ENCODE measurements around the gene RBMS3.

RBMS3 gene

GRCh38 chr3:29942297-29942696 is 661.4 kb downstream of the RBMS3 start:
- Mint-ChIP-seq H3K27me3 (ENCODE audit: low read depth) (peaks cover 6% of the 10 kb centered on the region), H3K4me1 (ENCODE audit: low read depth) (no peaks in the 10 kb centered on the region), H3K36me3 (ENCODE audit: low read depth) (no peaks in the 10 kb centered on the region), H3K9me3 (no peaks in the 10 kb centered on the region), H3K4me3 (no peak overlapping the region), H3K27ac (no peak overlapping the region)

- Mint-ChIP-seq H3K4me1 (ENCODE audit: low read depth) (no peaks in the 10 kb centered on the region), H3K27me3 (ENCODE audit: low read depth) (no peaks in the 10 kb centered on the region), H3K36me3 (ENCODE audit: low read depth) (no peaks in the 10 kb centered on the region), H3K9me3 (no peaks in the 10 kb centered on the region), H3K4me3 (no peak overlapping the region), H3K27ac (no peak overlapping the region)
Observed at GRCh38 chr3:29949131-29949530, 668.3 kb downstream of the RBMS3 start.

- H3K27me3 Mint-ChIP-seq (ENCODE audit: low read depth): no peaks in the 10 kb centered on the region
- no peaks in the 10 kb centered on the region for H3K4me1 Mint-ChIP-seq (ENCODE audit: low read depth)
- no peak overlapping the region for H3K4me3 Mint-ChIP-seq
- H3K27ac Mint-ChIP-seq: no peak overlapping the region
- H3K36me3 Mint-ChIP-seq (ENCODE audit: low read depth): no peaks in the 10 kb centered on the region
- H3K9me3 Mint-ChIP-seq: no peaks in the 10 kb centered on the region
Observed at GRCh38 chr3:29949940-29950616, 669.2 kb downstream of the RBMS3 start.

GRCh38 chr3:29952431-29952830 is 671.6 kb downstream of the RBMS3 start:
- no peak overlapping the region for H3K4me3 Mint-ChIP-seq

GRCh38 chr3:29955413-29955812 is 674.5 kb downstream of the RBMS3 start:
- Mint-ChIP-seq H3K4me3 (no peak overlapping the region), H3K36me3 (ENCODE audit: low read depth) (no peaks in the 10 kb centered on the region), H3K27ac (no peak overlapping the region), H3K9me3 (no peaks in the 10 kb centered on the region), H3K4me1 (ENCODE audit: low read depth) (no peaks in the 10 kb centered on the region), H3K27me3 (ENCODE audit: low read depth) (no peaks in the 10 kb centered on the region)

More at GRCh38 chr3:29952431-29952830, 671.6 kb downstream of the RBMS3 start:
- Mint-ChIP-seq H3K27ac (no peak overlapping the region), H3K27me3 (ENCODE audit: low read depth) (no peaks in the 10 kb centered on the region), H3K4me1 (ENCODE audit: low read depth) (no peaks in the 10 kb centered on the region), H3K9me3 (no peaks in the 10 kb centered on the region), H3K36me3 (ENCODE audit: low read depth) (no peaks in the 10 kb centered on the region)

GRCh38 chr3:29958816-29959215 is 677.9 kb downstream of the RBMS3 start:
- Mint-ChIP-seq H3K27ac (no peak overlapping the region), H3K4me1 (ENCODE audit: low read depth) (no peaks in the 10 kb centered on the region)

GRCh38 chr3:29971895-29972294 is 691.0 kb downstream of the RBMS3 start:
- Mint-ChIP-seq H3K27ac (no peak overlapping the region), H3K9me3 (no peaks in the 10 kb centered on the region)

More at GRCh38 chr3:29958816-29959215, 677.9 kb downstream of the RBMS3 start:
- Mint-ChIP-seq H3K4me3 (no peak overlapping the region), H3K36me3 (ENCODE audit: low read depth) (no peaks in the 10 kb centered on the region), H3K9me3 (no peaks in the 10 kb centered on the region), H3K27me3 (ENCODE audit: low read depth) (no peaks in the 10 kb centered on the region)

GRCh38 chr3:29972320-29972993 is 691.6 kb downstream of the RBMS3 start:
- H3K27me3 Mint-ChIP-seq (ENCODE audit: low read depth): no peaks in the 10 kb centered on the region
- H3K27ac Mint-ChIP-seq: no peak overlapping the region
- no peak overlapping the region for H3K4me3 Mint-ChIP-seq
- no peaks in the 10 kb centered on the region for H3K9me3 Mint-ChIP-seq
- no peaks in the 10 kb centered on the region for H3K36me3 Mint-ChIP-seq (ENCODE audit: low read depth)
- H3K4me1 Mint-ChIP-seq (ENCODE audit: low read depth): no peaks in the 10 kb centered on the region

More at GRCh38 chr3:29971895-29972294, 691.0 kb downstream of the RBMS3 start:
- Mint-ChIP-seq H3K36me3 (ENCODE audit: low read depth) (no peaks in the 10 kb centered on the region), H3K4me3 (no peak overlapping the region), H3K4me1 (ENCODE audit: low read depth) (no peaks in the 10 kb centered on the region), H3K27me3 (ENCODE audit: low read depth) (no peaks in the 10 kb centered on the region)

- no peak overlapping the region for H3K27ac Mint-ChIP-seq
- H3K9me3 Mint-ChIP-seq: no peaks in the 10 kb centered on the region
- no peaks in the 10 kb centered on the region for H3K36me3 Mint-ChIP-seq (ENCODE audit: low read depth)
- H3K4me1 Mint-ChIP-seq (ENCODE audit: low read depth): no peaks in the 10 kb centered on the region
- no peak overlapping the region for H3K4me3 Mint-ChIP-seq
- no peaks in the 10 kb centered on the region for H3K27me3 Mint-ChIP-seq (ENCODE audit: low read depth)
Observed at GRCh38 chr3:29973763-29974162, 692.9 kb downstream of the RBMS3 start.

- H3K9me3 Mint-ChIP-seq: no peaks in the 10 kb centered on the region
- H3K4me1 Mint-ChIP-seq (ENCODE audit: low read depth): no peaks in the 10 kb centered on the region
- H3K4me3 Mint-ChIP-seq: no peak overlapping the region
- peaks cover 3% of the 10 kb centered on the region for H3K27me3 Mint-ChIP-seq (ENCODE audit: low read depth)
- H3K36me3 Mint-ChIP-seq (ENCODE audit: low read depth): no peaks in the 10 kb centered on the region
- no peak overlapping the region for H3K27ac Mint-ChIP-seq
Observed at GRCh38 chr3:29976871-29977270, 696.0 kb downstream of the RBMS3 start.

- no peak overlapping the region for H3K27ac Mint-ChIP-seq
- H3K27me3 Mint-ChIP-seq (ENCODE audit: low read depth): peaks cover 3% of the 10 kb centered on the region
- H3K9me3 Mint-ChIP-seq: no peaks in the 10 kb centered on the region
- H3K4me3 Mint-ChIP-seq: no peak overlapping the region
- no peaks in the 10 kb centered on the region for H3K36me3 Mint-ChIP-seq (ENCODE audit: low read depth)
- H3K4me1 Mint-ChIP-seq (ENCODE audit: low read depth): no peaks in the 10 kb centered on the region
Observed at GRCh38 chr3:29977360-29977759, 696.5 kb downstream of the RBMS3 start.

- Mint-ChIP-seq H3K4me3 (no peak overlapping the region), H3K9me3 (peaks cover 5% of the 10 kb centered on the region), H3K4me1 (ENCODE audit: low read depth) (no peaks in the 10 kb centered on the region), H3K27me3 (ENCODE audit: low read depth) (peaks cover 3% of the 10 kb centered on the region), H3K27ac (no peak overlapping the region), H3K36me3 (ENCODE audit: low read depth) (no peaks in the 10 kb centered on the region)
Observed at GRCh38 chr3:29978036-29978435, 697.2 kb downstream of the RBMS3 start.

GRCh38 chr3:29991198-29991597 is 710.3 kb downstream of the RBMS3 start:
- Mint-ChIP-seq H3K4me3 (no peak overlapping the region), H3K9me3 (no peaks in the 10 kb centered on the region), H3K36me3 (ENCODE audit: low read depth) (no peaks in the 10 kb centered on the region), H3K27ac (no peak overlapping the region), H3K27me3 (ENCODE audit: low read depth) (peaks cover 3% of the 10 kb centered on the region), H3K4me1 (ENCODE audit: low read depth) (no peaks in the 10 kb centered on the region)

- Mint-ChIP-seq H3K36me3 (ENCODE audit: low read depth) (no peaks in the 10 kb centered on the region), H3K4me1 (ENCODE audit: low read depth) (peaks cover 2% of the 10 kb centered on the region), H3K9me3 (no peaks in the 10 kb centered on the region), H3K27me3 (ENCODE audit: low read depth) (peaks cover 9% of the 10 kb centered on the region), H3K4me3 (no peak overlapping the region), H3K27ac (no peak overlapping the region)
Observed at GRCh38 chr3:30002797-30003196, 721.9 kb downstream of the RBMS3 start.

- Mint-ChIP-seq H3K36me3 (ENCODE audit: low read depth) (no peaks in the 10 kb centered on the region), H3K4me1 (ENCODE audit: low read depth) (peaks cover 2% of the 10 kb centered on the region), H3K27ac (no peak overlapping the region)
Observed at GRCh38 chr3:30003741-30004140, 722.9 kb downstream of the RBMS3 start.

More at GRCh38 chr3:30003741-30004140, 722.9 kb downstream of the RBMS3 start:
- Mint-ChIP-seq H3K4me3 (no peak overlapping the region), H3K9me3 (no peaks in the 10 kb centered on the region), H3K27me3 (ENCODE audit: low read depth) (peaks cover 9% of the 10 kb centered on the region)

Measured in T-helper 1 cell treated with Interleukin-12 subunit alpha and Interleukin-12 subunit beta and Interleukin-4 antibody, amounts not matched to agents 30 μg/mL and 1 μg/mL, for 36 hours (primary cell).